ENCODE data around the gene CKM. TPM values are rescaled to one million over a fixed set of nuclear protein-coding genes. Genes with fewer than 3 reads are reported as not detected.

Gene CKM
- total and polyA plus RNA-seq, 10 of the 15 experiments (the other 5 are each of a cell fraction or from before 2014, with no cell fraction given): 0.08 to 0.14 (median 0.13) TPM; not detected in 5

DNA sequence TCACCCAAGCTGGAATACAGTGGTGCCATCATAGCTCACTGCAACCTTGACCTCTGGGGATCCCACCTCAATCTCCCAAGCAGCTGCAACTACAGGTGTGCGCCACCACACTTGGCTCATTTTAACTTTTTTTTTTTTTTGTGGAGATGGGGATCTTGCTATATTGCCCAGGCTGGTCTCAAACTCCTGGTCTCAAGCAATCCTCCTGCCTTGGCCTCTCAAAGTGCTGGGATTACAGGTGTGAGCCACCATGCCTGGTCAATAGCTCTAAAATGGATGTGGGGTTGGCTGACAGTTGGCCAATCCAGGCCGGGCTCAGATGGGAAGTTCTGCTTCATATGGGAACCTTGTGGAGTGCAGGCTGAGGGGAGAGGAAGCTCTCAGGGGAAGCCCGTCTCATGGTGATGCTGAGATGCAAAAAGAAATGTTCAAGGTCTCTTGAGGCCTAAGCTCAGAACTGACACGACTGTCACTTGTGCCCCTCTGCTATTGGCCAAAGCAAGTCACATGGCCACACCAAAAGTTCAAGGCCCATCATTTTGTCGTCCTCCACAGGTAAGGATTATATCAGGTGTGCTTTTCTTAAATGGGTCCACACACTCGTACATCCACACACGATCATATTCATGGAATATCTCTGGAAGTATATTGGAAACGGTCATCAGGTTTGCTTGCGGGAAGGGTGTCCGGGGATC, 11.1 kb upstream of the CKM start:
- no peak overlapping the region for H3K27ac ChIP-seq (ENCODE audit: control insufficient read depth, insufficient read depth)
- TF ChIP-seq, protein P1, sequence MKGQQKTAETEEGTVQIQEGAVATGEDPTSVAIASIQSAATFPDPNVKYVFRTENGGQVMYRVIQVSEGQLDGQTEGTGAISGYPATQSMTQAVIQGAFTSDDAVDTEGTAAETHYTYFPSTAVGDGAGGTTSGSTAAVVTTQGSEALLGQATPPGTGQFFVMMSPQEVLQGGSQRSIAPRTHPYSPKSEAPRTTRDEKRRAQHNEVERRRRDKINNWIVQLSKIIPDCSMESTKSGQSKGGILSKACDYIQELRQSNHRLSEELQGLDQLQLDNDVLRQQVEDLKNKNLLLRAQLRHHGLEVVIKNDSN (IDR thresholded peaks at IDR 0.05; ENCODE audit: borderline replicate concordance, extremely low read length, insufficient read depth, low read depth, low read length): peak; percentile 58
- 0 out of 2 replicates have a peak, but pooled peaks have one; percentile 11 for TF ChIP-seq NFYB (IDR thresholded peaks at IDR 0.05; ENCODE audit: insufficient read depth, low read depth, low read length)
- TF ChIP-seq, protein P2, sequence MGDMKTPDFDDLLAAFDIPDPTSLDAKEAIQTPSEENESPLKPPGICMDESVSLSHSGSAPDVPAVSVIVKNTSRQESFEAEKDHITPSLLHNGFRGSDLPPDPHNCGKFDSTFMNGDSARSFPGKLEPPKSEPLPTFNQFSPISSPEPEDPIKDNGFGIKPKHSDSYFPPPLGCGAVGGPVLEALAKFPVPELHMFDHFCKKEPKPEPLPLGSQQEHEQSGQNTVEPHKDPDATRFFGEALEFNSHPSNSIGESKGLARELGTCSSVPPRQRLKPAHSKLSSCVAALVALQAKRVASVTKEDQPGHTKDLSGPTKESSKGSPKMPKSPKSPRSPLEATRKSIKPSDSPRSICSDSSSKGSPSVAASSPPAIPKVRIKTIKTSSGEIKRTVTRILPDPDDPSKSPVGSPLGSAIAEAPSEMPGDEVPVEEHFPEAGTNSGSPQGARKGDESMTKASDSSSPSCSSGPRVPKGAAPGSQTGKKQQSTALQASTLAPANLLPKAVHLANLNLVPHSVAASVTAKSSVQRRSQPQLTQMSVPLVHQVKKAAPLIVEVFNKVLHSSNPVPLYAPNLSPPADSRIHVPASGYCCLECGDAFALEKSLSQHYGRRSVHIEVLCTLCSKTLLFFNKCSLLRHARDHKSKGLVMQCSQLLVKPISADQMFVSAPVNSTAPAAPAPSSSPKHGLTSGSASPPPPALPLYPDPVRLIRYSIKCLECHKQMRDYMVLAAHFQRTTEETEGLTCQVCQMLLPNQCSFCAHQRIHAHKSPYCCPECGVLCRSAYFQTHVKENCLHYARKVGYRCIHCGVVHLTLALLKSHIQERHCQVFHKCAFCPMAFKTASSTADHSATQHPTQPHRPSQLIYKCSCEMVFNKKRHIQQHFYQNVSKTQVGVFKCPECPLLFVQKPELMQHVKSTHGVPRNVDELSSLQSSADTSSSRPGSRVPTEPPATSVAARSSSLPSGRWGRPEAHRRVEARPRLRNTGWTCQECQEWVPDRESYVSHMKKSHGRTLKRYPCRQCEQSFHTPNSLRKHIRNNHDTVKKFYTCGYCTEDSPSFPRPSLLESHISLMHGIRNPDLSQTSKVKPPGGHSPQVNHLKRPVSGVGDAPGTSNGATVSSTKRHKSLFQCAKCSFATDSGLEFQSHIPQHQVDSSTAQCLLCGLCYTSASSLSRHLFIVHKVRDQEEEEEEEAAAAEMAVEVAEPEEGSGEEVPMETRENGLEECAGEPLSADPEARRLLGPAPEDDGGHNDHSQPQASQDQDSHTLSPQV (IDR thresholded peaks at IDR 0.05): no peak
- ChIA-PET RAD21 (ENCODE audit: unreplicated experiment) (no interaction called here), CTCF (interaction anchor here (0.6 to 1.0 kb wide), 2 partner anchors 68 to 242 kb away, joined by 3 read pairs; no protein-coding TSS in a partner anchor), POLR2A (interaction anchor here (0.6 to 1.4 kb wide), 3 partner anchors 28 to 155 kb away, joined by 3 to 7 read pairs (median 3); partner anchors contain the start of genes BLOC1S3 and TRAPPC6A), SMC1A (ENCODE audit: uncharacterized antibody, unreplicated experiment) (no interaction called here)
- no peak overlapping the region for H3K4me3 ChIP-seq
- in situ Hi-C loops (cut with MboI) (loop anchor here (10.0 kb wide), 1 partner anchor 429 kb away; the partner anchor contains the start of gene APOE), intact Hi-C loops (cut with micrococcal nuclease; ENCODE audit: unreplicated experiment) (loop anchor here (10.0 kb wide), 1 partner anchor 239 kb away; the partner anchor contains the start of gene PPP1R37)
- no peak overlapping the region for H3K4me2 ChIP-seq (ENCODE audit: control insufficient read depth, insufficient read depth)
- H4K20me1 ChIP-seq (ENCODE audit: control insufficient read depth, insufficient read depth): no peaks in the 10 kb centered on the region
- no peaks in the 10 kb centered on the region for H3K9me3 ChIP-seq (replicated peaks; ENCODE audit: control insufficient read depth, insufficient read depth, low read length)
- H3K36me3 ChIP-seq (ENCODE audit: control insufficient read depth in 2 of 2, insufficient read depth in 2 of 2, low read length in 1 of 2): no peaks in the 10 kb centered on the region
- no peak overlapping the region for H3K9ac ChIP-seq (ENCODE audit: control insufficient read depth, insufficient read depth, low read length)
- FAIRE-seq (no peak), DNase-seq (ENCODE audit: low read depth, low spot score) (no peak), ATAC-seq (no peak)
- no peaks in the 10 kb centered on the region for H3K27me3 ChIP-seq (replicated peaks in 1 of 2; ENCODE audit: control insufficient read depth in 2 of 2, insufficient read depth in 2 of 2, low read length in 1 of 2)
- H2AFZ ChIP-seq (ENCODE audit: control insufficient read depth, low read depth, low read length): no peak overlapping the region
- H3K4me1 ChIP-seq (ENCODE audit: control insufficient read depth, insufficient read depth, low read length): no peaks in the 10 kb centered on the region; the same call in 1 of the 2 replicates
- 62% methylated on average over 10 of the region's 10 CpGs for WGBS (ENCODE audit: insufficient coverage, insufficient replicate concordance, low lambda C conversion rate, missing lambda C conversion rate)
- H3K79me2 ChIP-seq (ENCODE audit: control insufficient read depth, insufficient read depth, low read length): no peaks in the 10 kb centered on the region
- BruUV-seq (replicated peaks): no TSS peak
